Erythroblast (primary cell): ENCODE measurements around the gene NOL3.

Source experiments
- GATA1 ChIP-seq: IDR thresholded peaks from 2 replicates; pipeline ENCODE4 v1.6.1; 2011; ENCODE audit warnings: low read depth, mild to moderate bottlenecking, control low read depth, low read length, moderate library complexity
- POLR2A ChIP-seq: IDR thresholded peaks from 2 replicates; pipeline ENCODE4 v1.6.1; 2011; ENCODE audit warnings: mild to moderate bottlenecking, low read length

DNA sequence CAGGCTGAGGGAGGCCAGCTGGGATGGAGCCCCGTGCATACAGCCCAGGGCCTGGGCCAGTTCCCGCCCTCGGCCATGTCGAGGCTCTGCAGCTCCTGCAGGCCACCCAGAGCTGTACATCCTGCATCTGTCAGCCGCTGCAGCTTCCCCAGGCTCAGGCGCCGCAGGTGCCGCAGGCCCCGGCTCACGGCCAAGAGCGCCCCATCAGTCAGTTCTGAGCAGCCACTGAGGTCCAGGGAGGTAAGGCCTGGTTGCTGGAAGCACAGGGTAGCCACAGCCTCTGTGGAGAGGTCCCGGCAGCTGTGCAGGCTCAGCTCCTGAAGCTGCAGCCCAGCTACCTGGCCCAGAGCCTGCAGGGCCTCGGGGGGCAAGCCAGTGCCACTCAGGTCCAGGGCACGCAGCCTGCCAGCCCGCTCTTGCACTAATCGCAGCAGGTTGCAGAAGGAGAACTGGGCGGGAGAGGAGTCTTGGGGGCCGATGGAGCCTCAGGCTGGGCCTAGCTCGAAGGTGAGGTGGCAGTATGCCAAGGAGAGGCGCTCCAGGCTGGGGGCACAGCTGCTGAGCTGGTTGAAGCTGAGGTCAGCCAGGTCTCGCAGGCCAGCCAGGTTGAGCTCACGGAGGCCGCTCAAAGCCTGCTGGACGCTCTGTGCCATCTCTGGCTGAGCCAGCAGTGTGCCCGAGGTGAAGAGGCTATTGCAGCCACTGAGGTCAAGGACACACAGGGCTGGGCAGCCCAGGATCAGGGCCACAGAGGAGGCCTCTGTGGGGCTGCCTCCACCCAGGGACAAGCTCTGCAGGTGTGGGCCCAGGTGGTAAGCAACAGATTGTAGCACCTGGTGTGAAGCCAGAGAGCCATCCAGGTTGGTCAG lies 40.0 kb downstream of the NOL3 start:
- no peak for TF ChIP-seq POLR2A
- no peak for TF ChIP-seq GATA1
